ENCODE measurements around the gene DES. TPM values are rescaled to one million over a fixed set of nuclear protein-coding genes. Genes with fewer than 3 reads are reported as not detected.

DES gene
- total RNA-seq, 2 donors from 2014 or later, result 12.7 to 23.1 TPM

GRCh38 chr2:219472629-219473187 lies 54.5 kb downstream of the DES start:
- intact Hi-C loops (cut with DNase I), result no loop called here
- no peak overlapping the region for H3K27ac ChIP-seq

GRCh38 chr2:219473511-219473910 lies 55.3 kb downstream of the DES start:
- DNase-seq (peak in 1 of 4 donors; percentile 9), ATAC-seq (no peak)
- Histone ChIP-seq H3K9me3 (no peaks in the 10 kb centered on the region), H3K27ac (no peak overlapping the region), H3K36me3 (replicated peaks in 1 of 2; ENCODE audit: insufficient read depth in 1 of 2, low read depth in 2 of 2) (no peaks in the 10 kb centered on the region), H3K27me3 (no peaks in the 10 kb centered on the region), H3K4me1 (no peaks in the 10 kb centered on the region), H3K4me3 (no peak overlapping the region)
- 84 to 85% methylated on average over 9 to 15 of the region's 18 CpGs for WGBS, 2 donors
- intact Hi-C loops (cut with DNase I), result no loop called here
- TF ChIP-seq POLR2A (IDR thresholded peaks at IDR 0.05), result no peak
- TF ChIP-seq, protein P1, sequence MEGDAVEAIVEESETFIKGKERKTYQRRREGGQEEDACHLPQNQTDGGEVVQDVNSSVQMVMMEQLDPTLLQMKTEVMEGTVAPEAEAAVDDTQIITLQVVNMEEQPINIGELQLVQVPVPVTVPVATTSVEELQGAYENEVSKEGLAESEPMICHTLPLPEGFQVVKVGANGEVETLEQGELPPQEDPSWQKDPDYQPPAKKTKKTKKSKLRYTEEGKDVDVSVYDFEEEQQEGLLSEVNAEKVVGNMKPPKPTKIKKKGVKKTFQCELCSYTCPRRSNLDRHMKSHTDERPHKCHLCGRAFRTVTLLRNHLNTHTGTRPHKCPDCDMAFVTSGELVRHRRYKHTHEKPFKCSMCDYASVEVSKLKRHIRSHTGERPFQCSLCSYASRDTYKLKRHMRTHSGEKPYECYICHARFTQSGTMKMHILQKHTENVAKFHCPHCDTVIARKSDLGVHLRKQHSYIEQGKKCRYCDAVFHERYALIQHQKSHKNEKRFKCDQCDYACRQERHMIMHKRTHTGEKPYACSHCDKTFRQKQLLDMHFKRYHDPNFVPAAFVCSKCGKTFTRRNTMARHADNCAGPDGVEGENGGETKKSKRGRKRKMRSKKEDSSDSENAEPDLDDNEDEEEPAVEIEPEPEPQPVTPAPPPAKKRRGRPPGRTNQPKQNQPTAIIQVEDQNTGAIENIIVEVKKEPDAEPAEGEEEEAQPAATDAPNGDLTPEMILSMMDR (IDR thresholded peaks at IDR 0.05), result no peak

More at GRCh38 chr2:219472629-219473187, 54.5 kb downstream of the DES start:
- TF ChIP-seq, protein P1 (IDR thresholded peaks at IDR 0.05), result no peak
- TF ChIP-seq POLR2A (IDR thresholded peaks at IDR 0.05), result no peak
- H3K36me3 ChIP-seq (replicated peaks in 1 of 2; ENCODE audit: insufficient read depth in 1 of 2, low read depth in 2 of 2), result no peaks in the 10 kb centered on the region
- no peaks in the 10 kb centered on the region for H3K4me1 ChIP-seq
- WGBS, 2 donors, result 20 to 70% methylated on average over 2 to 7 of the region's 12 CpGs
- DNase-seq (no peak), ATAC-seq (no peak)
- H3K27me3 ChIP-seq, result no peaks in the 10 kb centered on the region
- H3K9me3 ChIP-seq, result no peaks in the 10 kb centered on the region
- no peak overlapping the region for H3K4me3 ChIP-seq

- TF ChIP-seq, protein P1 (IDR thresholded peaks at IDR 0.05), result no peak
- TF ChIP-seq POLR2A (IDR thresholded peaks at IDR 0.05), result no peak
- H3K4me3 ChIP-seq, result no peak overlapping the region
- DNase-seq, result no peak
- no peaks in the 10 kb centered on the region for H3K9me3 ChIP-seq
- ATAC-seq, result no peak
- intact Hi-C loops (cut with DNase I), result loop anchor here (5.0 kb wide), 1 partner anchor 53 kb away; no protein-coding TSS in a partner anchor
- H3K27me3 ChIP-seq, result no peaks in the 10 kb centered on the region
- 71 to 76% methylated on average over 11 of the region's 11 CpGs for WGBS, 2 donors
- no peaks in the 10 kb centered on the region for H3K4me1 ChIP-seq
- H3K27ac ChIP-seq, result no peak overlapping the region
- H3K36me3 ChIP-seq (replicated peaks in 1 of 2; ENCODE audit: insufficient read depth in 1 of 2, low read depth in 2 of 2), result no peaks in the 10 kb centered on the region
These were observed 56.3 kb downstream of the DES start for GRCh38 chr2:219474285-219475060.

DNA sequence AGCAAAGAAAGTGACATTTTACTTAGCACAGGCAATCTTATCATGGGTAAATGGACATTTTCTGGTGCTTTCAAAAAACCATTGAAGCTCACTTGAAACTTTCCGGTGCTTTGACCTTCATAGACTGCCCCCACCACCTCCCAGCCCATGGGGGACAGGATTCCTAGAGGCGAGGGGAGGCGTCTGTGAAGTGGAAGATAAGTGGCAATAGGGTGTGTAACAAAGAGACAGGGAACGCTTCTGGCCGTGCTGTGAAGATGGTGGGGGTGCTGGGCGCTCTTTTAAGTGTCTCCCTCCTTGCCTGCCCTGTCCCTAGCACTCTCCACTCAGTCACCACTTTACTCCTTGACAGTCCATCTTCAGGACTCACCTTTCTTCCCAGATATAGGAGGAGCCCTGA lies 57.1 kb downstream of the DES start:
- DNase-seq, result no peak
- no peaks in the 10 kb centered on the region for H3K4me1 ChIP-seq
- intact Hi-C loops (cut with DNase I), result loop anchor here (5.0 kb wide), 1 partner anchor 52 kb away; no protein-coding TSS in a partner anchor
- H3K36me3 ChIP-seq (replicated peaks in 1 of 2; ENCODE audit: insufficient read depth in 1 of 2, low read depth in 2 of 2), result no peaks in the 10 kb centered on the region
- no peak for TF ChIP-seq POLR2A (IDR thresholded peaks at IDR 0.05)
- TF ChIP-seq, protein P1 (IDR thresholded peaks at IDR 0.05), result no peak
- ATAC-seq, result no peak
- no peaks in the 10 kb centered on the region for H3K9me3 ChIP-seq
- H3K4me3 ChIP-seq, result no peak overlapping the region
- H3K27ac ChIP-seq, result no peak overlapping the region
- H3K27me3 ChIP-seq, result no peaks in the 10 kb centered on the region
- 37 to 70% methylated on average over 6 of the region's 6 CpGs for WGBS, 2 donors

All from body of pancreas (tissue), 4 donors.